Tibial artery (tissue), 4 donors: ENCODE measurements around the gene ME1.

ENCODE experiments used
- DNase-seq, 2 donors: peaks; one replicate each; pipeline ENCODE4 v3.0.0-alpha.2; 2019
- H3K27ac ChIP-seq, 2 donors: fragments of 200-600 bp; sonication (generic) in 1 of 2; 1 replicate in 1 of 2; 2 replicates in 1 of 2; pipeline ENCODE4 v1.5.1; 2018 to 2019; ENCODE audit warnings: mild to moderate bottlenecking in 1 of 2
- H3K27me3 ChIP-seq, 2 donors: fragments of 200-600 bp; sonication (generic) in 1 of 2; one replicate each; pipeline versions ENCODE4 v1.5.1 to v1.6.0; 2016 to 2019
- H3K36me3 ChIP-seq, 3 donors: fragments of 200-600 bp; sonication (generic) in 2 of 3; one replicate each; pipeline ENCODE4 v1.5.1; 2016 to 2019; ENCODE audit warnings: mild to moderate bottlenecking in 2 of 3
- H3K4me1 ChIP-seq, 4 donors: fragments of 200-600 bp; sonication (generic) in 2 of 4; 1 replicate in 3 of 4; 2 replicates in 1 of 4; pipeline ENCODE4 v1.5.1; 2016 to 2019
- H3K4me3 ChIP-seq, 2 donors: fragments of 200-600 bp; sonication (generic) in 1 of 2; 1 replicate in 1 of 2; 2 replicates in 1 of 2; pipeline ENCODE4 v1.5.1; 2018 to 2019; ENCODE audit warnings: mild to moderate bottlenecking in 2 of 2
- H3K9me3 ChIP-seq, 3 donors: fragments of 200-600 bp; sonication (generic) in 1 of 3; one replicate each; pipeline ENCODE4 v1.5.1; 2016 to 2019
- CTCF ChIP-seq, 2 experiments: fragments of 200-600 bp in 1 of 2; fragments of 450-650 bp in 1 of 2; IDR thresholded peaks; one replicate each; pipeline ENCODE4 v1.5.1; 2017 to 2019; ENCODE audit warnings: antibody characterized with exemption in 2 of 2, mild to moderate bottlenecking in 1 of 2, moderate library complexity in 1 of 2
- intact Hi-C: fragments of 100-400 bp; cut with DNase I; formaldehyde crosslinking; loops from one replicate; pipeline ENCODE4 v1.15.0; 2023; ENCODE audit warnings: low total_unique reads

ME1 gene

GRCh38 chr6:83443516-83443915, 12.7 kb upstream of the ME1 start:
- H3K27me3 ChIP-seq: no peaks in the 10 kb centered on the region
- TF ChIP-seq CTCF (IDR thresholded peaks at IDR 0.05): no peak
- no peaks in the 10 kb centered on the region for H3K36me3 ChIP-seq
- no peak overlapping the region for H3K27ac ChIP-seq
- intact Hi-C loops: no loop called here
- H3K4me1 ChIP-seq: no peaks in the 10 kb centered on the region
- H3K9me3 ChIP-seq: no peaks in the 10 kb centered on the region
- DNase-seq: no peak
- no peak overlapping the region for H3K4me3 ChIP-seq

GRCh38 chr6:83442752-83443151, 11.9 kb upstream of the ME1 start:
- intact Hi-C loops: no loop called here
- H3K4me3 ChIP-seq: no peak overlapping the region
- TF ChIP-seq CTCF (IDR thresholded peaks at IDR 0.05): no peak
- DNase-seq: no peak
- no peaks in the 10 kb centered on the region for H3K4me1 ChIP-seq
- no peak overlapping the region for H3K27ac ChIP-seq
- H3K9me3 ChIP-seq: no peaks in the 10 kb centered on the region
- H3K36me3 ChIP-seq: no peaks in the 10 kb centered on the region
- no peaks in the 10 kb centered on the region for H3K27me3 ChIP-seq

DNA sequence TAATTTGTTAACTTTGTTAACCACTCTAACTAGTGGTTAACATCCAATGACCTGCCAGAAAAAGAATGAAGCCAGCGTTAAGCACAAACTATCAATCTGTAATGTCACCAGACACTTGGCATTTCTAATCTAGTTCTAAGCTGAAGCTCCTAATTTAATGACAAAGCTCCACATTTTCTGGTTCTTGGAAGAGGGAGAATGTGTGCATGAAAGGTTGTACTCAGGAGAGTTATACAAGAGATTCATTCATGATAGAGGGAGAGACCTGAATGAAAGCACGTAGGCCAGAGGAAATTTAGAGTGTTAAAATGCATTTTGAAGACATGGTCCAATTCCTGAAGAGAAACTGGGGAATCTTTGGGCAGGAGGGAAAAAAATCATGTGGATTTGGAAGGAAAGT, 8.3 kb upstream of the ME1 start:
- Histone ChIP-seq H3K9me3 (no peaks in the 10 kb centered on the region), H3K4me3 (no peak overlapping the region), H3K27me3 (no peaks in the 10 kb centered on the region), H3K4me1 (no peaks in the 10 kb centered on the region), H3K36me3 (no peaks in the 10 kb centered on the region), H3K27ac (no peak overlapping the region)
- intact Hi-C loops: no loop called here
- no peak for DNase-seq
- no peak for TF ChIP-seq CTCF (IDR thresholded peaks at IDR 0.05)

DNA sequence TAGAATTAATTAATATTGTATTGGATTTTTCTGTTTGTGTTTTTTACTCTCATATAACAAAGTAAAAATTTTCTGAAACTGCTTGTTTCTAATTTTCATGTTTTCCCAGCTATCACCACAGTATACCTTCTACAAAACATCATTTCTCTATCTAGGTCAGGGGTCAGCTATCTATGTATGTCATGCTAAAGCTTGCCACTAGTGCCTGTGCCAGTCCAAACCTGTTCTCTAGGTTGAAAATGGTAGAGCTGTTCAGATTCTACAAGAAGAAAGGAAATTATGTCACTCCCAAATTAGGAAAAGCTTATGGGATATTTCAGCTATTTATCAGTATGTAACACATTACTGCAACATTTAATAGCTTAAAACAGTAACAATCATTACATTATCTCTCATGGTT, 5.8 kb upstream of the ME1 start:
- Histone ChIP-seq H3K4me1 (peaks cover 0 to 1% (median 0%) of the 10 kb centered on the region in 4 donors), H3K27me3 (no peaks in the 10 kb centered on the region), H3K9me3 (no peaks in the 10 kb centered on the region), H3K36me3 (no peaks in the 10 kb centered on the region), H3K4me3 (no peak overlapping the region), H3K27ac (no peak overlapping the region)
- intact Hi-C loops: no loop called here
- no peak for DNase-seq
- no peak for TF ChIP-seq CTCF (IDR thresholded peaks at IDR 0.05)

GRCh38 chr6:83433177-83433576, 2.3 kb upstream of the ME1 start:
- DNase-seq: no peak
- H3K4me1 ChIP-seq: peaks cover 0 to 24% (median 4%) of the 10 kb centered on the region in 4 donors
- no peak overlapping the region for H3K27ac ChIP-seq
- intact Hi-C loops: no loop called here
- H3K36me3 ChIP-seq: no peaks in the 10 kb centered on the region
- no peaks in the 10 kb centered on the region for H3K27me3 ChIP-seq
- H3K9me3 ChIP-seq: no peaks in the 10 kb centered on the region
- no peak for TF ChIP-seq CTCF (IDR thresholded peaks at IDR 0.05)
- no peak overlapping the region for H3K4me3 ChIP-seq

DNA sequence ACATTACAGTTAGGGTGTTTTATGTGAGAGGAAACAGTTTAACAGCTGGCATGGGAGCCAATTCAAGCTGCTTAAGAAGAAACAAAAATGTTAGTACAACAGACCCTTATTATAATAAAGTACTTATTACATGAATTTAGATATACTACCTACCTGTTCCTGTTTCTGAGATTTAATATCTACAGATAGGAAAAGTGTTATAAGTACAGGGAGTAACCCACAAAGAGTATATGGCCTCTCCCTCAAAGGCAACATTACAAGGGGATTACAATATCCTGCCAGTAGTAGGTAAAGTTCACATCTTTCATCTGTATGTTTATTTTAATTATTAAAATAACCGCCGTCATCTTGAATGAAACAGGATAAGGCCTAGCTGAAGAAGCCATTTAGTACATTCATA, 1.8 kb upstream of the ME1 start:
- no peak overlapping the region for H3K4me3 ChIP-seq
- intact Hi-C loops: no loop called here
- no peaks in the 10 kb centered on the region for H3K27me3 ChIP-seq
- peaks cover 0 to 30% (median 4%) of the 10 kb centered on the region in 4 donors for H3K4me1 ChIP-seq
- no peaks in the 10 kb centered on the region for H3K9me3 ChIP-seq
- no peaks in the 10 kb centered on the region for H3K36me3 ChIP-seq
- no peak for TF ChIP-seq CTCF (IDR thresholded peaks at IDR 0.05)
- no peak overlapping the region for H3K27ac ChIP-seq
- no peak for DNase-seq
